H1 (cell line): Measurements from ENCODE around the gene TMEM150B. TPM values are rescaled to one million over a fixed set of nuclear protein-coding genes. Genes with fewer than 3 reads are reported as not detected.
"Not testable (repeated sequence)": the region's sequence is repeated elsewhere in the genome, so short reads cannot be mapped to it uniquely, and the experiment has no call there.

ENCODE experiments used
- CTCF ChIA-PET: fragments of 300-600 bp; sonication (Branson Sonifier 250); formaldehyde crosslinking; loops from one replicate; lab custom pipeline; 2021; ENCODE audit not compliant: partially characterized antibody; lab: Charles Lee
- POLR2A ChIA-PET: fragments of 300-600 bp; sonication (Branson Sonifier 250); formaldehyde crosslinking; loops from one replicate; lab custom pipeline; 2021; ENCODE audit warnings: inconsistent platforms; ENCODE audit not compliant: partially characterized antibody; lab: Charles Lee
- DNase-seq, 2 experiments: peaks; one replicate each; pipeline versions ENCODE4 v3.0.0 to v3.0.0-alpha.2; 2010 to 2022; ENCODE audit warnings: low spot score in 2 of 2, low read depth in 1 of 2, mixed read lengths in 1 of 2
- FAIRE-seq: peaks from 2 replicates; lab custom pipeline; 2011; peaks lifted over from hg19 to GRCh38; lab: Jason Lieb, UNC
- H2AFZ ChIP-seq: 2 replicates; pipeline ENCODE4 v1.8.1; 2012; ENCODE audit warnings: low read length, inconsistent platforms
- H2AK5ac ChIP-seq: 2 replicates; pipeline ENCODE4 v1.6.1; 2013; ENCODE audit warnings: low read depth, low read length
- H2BK120ac ChIP-seq: replicated peaks from 2 replicates; pipeline ENCODE3; 2013; ENCODE audit warnings: low read depth, low read length, inconsistent platforms
- H2BK12ac ChIP-seq: 2 replicates; pipeline ENCODE4 v1.6.1; 2013; ENCODE audit warnings: low read depth, low read length
- H2BK15ac ChIP-seq: 2 replicates; pipeline ENCODE4 v1.6.1; 2013; ENCODE audit warnings: low read length
- H2BK20ac ChIP-seq: 2 replicates; pipeline ENCODE4 v1.6.1; 2013; ENCODE audit warnings: low read length
- H2BK5ac ChIP-seq: 2 replicates; pipeline ENCODE4 v1.6.1; 2013; ENCODE audit warnings: low read depth, low read length
- H3K14ac ChIP-seq: 2 replicates; pipeline ENCODE4 v1.6.1; 2013; ENCODE audit warnings: inconsistent platforms; ENCODE audit not compliant: insufficient read length
- H3K18ac ChIP-seq: 2 replicates; pipeline ENCODE4 v1.6.1; 2013; ENCODE audit warnings: low read length; ENCODE audit errors: extremely low read depth
- H3K23ac ChIP-seq: 2 replicates; pipeline ENCODE4 v1.6.1; 2013; ENCODE audit warnings: inconsistent platforms; ENCODE audit not compliant: insufficient read length
- H3K23me2 ChIP-seq: 2 replicates; pipeline ENCODE4 v1.6.1; 2013; ENCODE audit warnings: low read depth, low read length
- H3K27ac ChIP-seq: 2 replicates; pipeline ENCODE4 v1.6.1; 2011; ENCODE audit warnings: low read depth, low read length, inconsistent platforms
- H3K27me3 ChIP-seq, 4 experiments: replicated peaks in 1 of 4; 1 replicate in 1 of 4; 2 replicates in 3 of 4; pipeline versions ENCODE4 v1.6.1 to v1.8.1; 2011 to 2013; ENCODE audit warnings: low read length in 3 of 4, mild to moderate bottlenecking in 3 of 4, inconsistent platforms in 2 of 4, mixed read lengths in 2 of 4, moderate library complexity in 1 of 4; ENCODE audit not compliant: control insufficient read depth in 3 of 4, insufficient read depth in 3 of 4; ENCODE audit errors: extremely low read depth in 1 of 4
- H3K36me3 ChIP-seq, 4 experiments: 2 replicates each; pipeline versions ENCODE4 v1.6.1 to v1.8.1; 2011 to 2013; ENCODE audit warnings: mild to moderate bottlenecking in 4 of 4, low read length in 3 of 4, moderate library complexity in 2 of 4, control low read depth in 1 of 4, inconsistent platforms in 1 of 4; ENCODE audit not compliant: insufficient read depth in 4 of 4, control insufficient read depth in 2 of 4
- H3K4ac ChIP-seq: replicated peaks from 2 replicates; pipeline ENCODE3; 2013; ENCODE audit warnings: low read length, low read depth, mixed read lengths, inconsistent platforms; ENCODE audit not compliant: insufficient read length
- H3K4me1 ChIP-seq, 4 experiments: replicated peaks in 1 of 4; 1 replicate in 1 of 4; 2 replicates in 3 of 4; pipeline versions ENCODE4 v1.6.1 to v1.8.1; 2011 to 2013; ENCODE audit warnings: low read length in 3 of 4, inconsistent platforms in 2 of 4, mixed read lengths in 1 of 4; ENCODE audit not compliant: insufficient read depth in 4 of 4, control insufficient read depth in 3 of 4
- H3K4me2 ChIP-seq, 2 experiments: 2 replicates each; pipeline versions ENCODE4 v1.6.1 to v1.8.1; 2011 to 2013; ENCODE audit warnings: low read depth in 2 of 2, low read length in 2 of 2, control low read depth in 1 of 2, inconsistent platforms in 1 of 2, mild to moderate bottlenecking in 1 of 2; ENCODE audit not compliant: insufficient read depth in 1 of 2
- H3K4me3 ChIP-seq, 4 experiments: fragments of 200-600, 300-600 bp in 1 of 4; sonication (generic), shearing (Covaris generic), sonication (Bioruptor Twin) in 1 of 4; 2 replicates each; pipeline versions ENCODE4 v1.5.1 to v1.8.1; 2011 to 2016; ENCODE audit warnings: low read length in 4 of 4, low read depth in 3 of 4, control low read depth in 2 of 4, inconsistent platforms in 2 of 4, mild to moderate bottlenecking in 2 of 4, mixed read lengths in 1 of 4, moderate library complexity in 1 of 4; ENCODE audit not compliant: insufficient read depth in 2 of 4; ENCODE audit errors: extremely low read depth in 1 of 4
- H3K56ac ChIP-seq: replicated peaks from 2 replicates; pipeline ENCODE3; 2013; ENCODE audit warnings: low read depth, mild to moderate bottlenecking, mixed read lengths, low read length, inconsistent platforms; ENCODE audit not compliant: insufficient read length
- H3K79me1 ChIP-seq: 2 replicates; pipeline ENCODE4 v1.6.1; 2013; ENCODE audit warnings: low read depth, low read length, control low read depth
- H3K79me2 ChIP-seq, 2 experiments: 2 replicates each; pipeline versions ENCODE4 v1.6.1 to v1.8.1; 2012 to 2013; ENCODE audit warnings: low read length in 2 of 2, mild to moderate bottlenecking in 2 of 2, inconsistent platforms in 1 of 2; ENCODE audit not compliant: insufficient read depth in 2 of 2, control insufficient read depth in 1 of 2
- H3K9ac ChIP-seq, 4 experiments: replicated peaks in 1 of 4; 1 replicate in 1 of 4; 2 replicates in 3 of 4; pipeline versions ENCODE4 v1.6.1 to v1.8.1; 2011 to 2013; ENCODE audit warnings: low read depth in 3 of 4, low read length in 3 of 4, control low read depth in 2 of 4, mild to moderate bottlenecking in 2 of 4, moderate library complexity in 2 of 4, inconsistent platforms in 1 of 4; ENCODE audit errors: extremely low read depth in 1 of 4
- H3K9me3 ChIP-seq, 2 experiments: 2 replicates each; pipeline versions ENCODE4 v1.6.1 to v1.8.1; 2012 to 2013; ENCODE audit warnings: mild to moderate bottlenecking in 2 of 2, moderate library complexity in 2 of 2, control low read depth in 1 of 2, inconsistent platforms in 1 of 2, low read depth in 1 of 2, low read length in 1 of 2, mixed read lengths in 1 of 2; ENCODE audit not compliant: insufficient read depth in 2 of 2
- H4K20me1 ChIP-seq, 2 experiments: replicated peaks in 1 of 2; 2 replicates each; pipeline versions ENCODE3 to v1.8.1; 2011 to 2013; ENCODE audit warnings: inconsistent platforms in 2 of 2, low read length in 2 of 2, mild to moderate bottlenecking in 1 of 2; ENCODE audit not compliant: insufficient read depth in 2 of 2, control insufficient read depth in 1 of 2
- H4K5ac ChIP-seq: 2 replicates; pipeline ENCODE4 v1.6.1; 2013; ENCODE audit warnings: low read length, low read depth, mixed read lengths, inconsistent platforms; ENCODE audit not compliant: insufficient read length
- H4K8ac ChIP-seq: 2 replicates; pipeline ENCODE4 v1.8.0; 2013; ENCODE audit warnings: mild to moderate bottlenecking, moderate library complexity, low read length, inconsistent platforms; ENCODE audit not compliant: insufficient read depth; ENCODE audit errors: extremely low read depth
- H4K91ac ChIP-seq: replicated peaks from 2 replicates; pipeline ENCODE3; 2013; ENCODE audit warnings: low read length, mixed read lengths, inconsistent platforms; ENCODE audit not compliant: insufficient read length
- RFX5 ChIP-seq: IDR thresholded peaks from 2 replicates; pipeline ENCODE4 v1.6.1; 2011; ENCODE audit warnings: low read depth, low read length, improper control_type of control experiment, borderline replicate concordance
- WGBS, 2 experiments: shearing (Covaris generic) in 1 of 2; methylation state at CpG; one replicate each; pipeline versions ENCODE4 v1.1.6 to v1.1.7; 2013 to 2015; ENCODE audit warnings: low lambda C conversion rate in 2 of 2, mixed read lengths in 2 of 2, inconsistent platforms in 1 of 2, low coverage in 1 of 2, missing lambda C conversion rate in 1 of 2; ENCODE audit not compliant: insufficient replicate concordance in 2 of 2, insufficient coverage in 1 of 2, insufficient read length in 1 of 2; ENCODE audit errors: extremely low coverage in 1 of 2, missing lambda C conversion rate in 1 of 2; 5-methylcytosine and 5-hydroxymethylcytosine counted together
- polyA plus RNA-seq, 7 experiments: library from polyadenylated mRNA; depleted of rRNA in 3 of 7; stranded (reverse) in 5 of 7; unstranded in 2 of 7; fragments of >200 nt in 5 of 7; fragments of 200-250 nt in 2 of 7; gene quantifications; 1 replicate in 5 of 7; 2 replicates in 1 of 7; 4 replicates in 1 of 7; pipeline versions ENCODE4 v1.2.1 to v1.2.3, GENCODE V29; 2011 to 2013; ENCODE audit warnings: missing spikeins in 2 of 7, mixed read lengths in 2 of 7
- total RNA-seq: library from RNA; stranded (reverse); fragmentation: NEBNext Ultra II Directional; extraction: Animal tissue kit (Norgen Biotek cat#: 25700); gene quantifications from 2 replicates; pipeline ENCODE4 v1.2.1, GENCODE V29; 2021

Gene TMEM150B
- total and polyA plus RNA-seq, 2 of the 8 experiments (the other 6 are each of a cell fraction or from before 2014, with no cell fraction given), result 0.41 to 0.91 TPM

DNA sequence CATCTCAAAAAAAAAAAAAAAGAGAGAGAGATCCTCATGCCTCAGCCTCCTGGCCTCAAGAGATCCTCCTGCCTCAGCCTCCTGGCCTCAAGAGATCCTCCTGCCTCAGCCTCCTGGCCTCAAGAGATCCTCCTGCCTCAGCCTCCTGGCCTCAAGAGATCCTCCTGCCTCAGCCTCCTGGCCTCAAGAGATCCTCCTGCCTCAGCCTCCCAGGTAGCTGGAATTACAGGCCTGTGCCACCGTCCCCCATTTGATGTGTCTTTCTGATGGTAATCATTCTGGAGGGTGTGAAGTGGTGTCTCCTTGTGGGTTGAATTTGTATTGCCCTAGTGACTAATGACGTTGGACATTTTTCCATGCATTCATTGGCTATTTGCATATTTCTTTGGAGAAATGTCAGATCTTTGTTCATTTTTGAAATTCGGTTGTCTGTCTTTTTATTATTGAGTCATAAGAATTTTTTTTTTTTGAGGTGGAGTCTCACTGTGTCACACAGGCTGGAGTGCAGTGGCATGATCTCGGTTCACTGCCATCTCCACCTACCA is 3.7 kb upstream of the TMEM150B start:
- H4K8ac ChIP-seq, H2AK5ac ChIP-seq, H2BK12ac ChIP-seq, H4K5ac ChIP-seq, FAIRE-seq, H3K9me3 ChIP-seq, H3K4me1 ChIP-seq, H2BK5ac ChIP-seq, H3K23me2 ChIP-seq, H3K14ac ChIP-seq, H3K27me3 ChIP-seq, H3K79me1 ChIP-seq, H2BK15ac ChIP-seq, H2BK120ac ChIP-seq, DNase-seq, H4K91ac ChIP-seq, H4K20me1 ChIP-seq, H2BK20ac ChIP-seq, H3K4me2 ChIP-seq, H2AFZ ChIP-seq, H3K56ac ChIP-seq, H3K18ac ChIP-seq, H3K4me3 ChIP-seq, H3K27ac ChIP-seq, H3K9ac ChIP-seq, H3K4ac ChIP-seq, H3K79me2 ChIP-seq, H3K23ac ChIP-seq, CTCF ChIA-PET, H3K36me3 ChIP-seq: not testable (repeated sequence)
- peak; percentile 45; the same call in 1 of the 2 replicates for TF ChIP-seq RFX5
- POLR2A ChIA-PET, result interaction anchor here (0.7 to 2.1 kb wide), 3 partner anchors 17 to 79 kb away, joined by 3 to 5 read pairs (median 3); partner anchors contain the start of gene UBE2S
- 95% methylated on average over 4 of the region's 4 CpGs; no CpG with 5 or more reads in 1 of the 2 experiments for WGBS, 2 experiments
